Dendritic cell treated with granulocyte-macrophage colony-stimulating factor and Interleukin-4, amounts not matched to agents 40 ng/mL and 50 ng/mL, for 4 days (primary cell): Measurements from ENCODE around the gene FIS1.
A peak's percentile ranks its signal among the peaks of the same experiment; 100 is the strongest.
"Not testable (repeated sequence)": the region's sequence is repeated elsewhere in the genome, so short reads cannot be mapped to it uniquely, and the experiment has no call there.

ENCODE experiments used
- H3K27ac Mint-ChIP-seq: one replicate; pipeline ENCODE4 v1.8.0; 2022; ENCODE audit warnings: mild to moderate bottlenecking, mixed read lengths
- H3K27me3 Mint-ChIP-seq: one replicate; pipeline ENCODE4 v1.8.0; 2022; ENCODE audit warnings: mild to moderate bottlenecking, mixed read lengths
- H3K36me3 Mint-ChIP-seq: one replicate; pipeline ENCODE4 v1.8.0; 2022; ENCODE audit warnings: low read depth, mixed read lengths
- H3K4me1 Mint-ChIP-seq: one replicate; pipeline ENCODE4 v1.8.0; 2022; ENCODE audit warnings: low read depth, mixed read lengths
- H3K4me3 Mint-ChIP-seq: one replicate; pipeline ENCODE4 v1.8.0; 2022; ENCODE audit warnings: mild to moderate bottlenecking, moderate library complexity, mixed read lengths
- H3K9me3 Mint-ChIP-seq: one replicate; pipeline ENCODE4 v1.8.0; 2022; ENCODE audit warnings: mixed read lengths
- intact Hi-C: fragments of 100-400 bp; cut with micrococcal nuclease; formaldehyde crosslinking; loops from one replicate; pipeline ENCODE4 v1.15.0; 2022

Gene FIS1

GRCh38 chr7:101277155-101277554, 32.3 kb upstream of the FIS1 start:
- Mint-ChIP-seq H3K36me3 (no peaks in the 10 kb centered on the region), H3K4me1 (no peaks in the 10 kb centered on the region), H3K27ac (no peak overlapping the region), H3K4me3 (no peak overlapping the region), H3K9me3 (no peaks in the 10 kb centered on the region), H3K27me3 (peaks cover 37% of the 10 kb centered on the region)
- intact Hi-C loops = no loop called here

- no peaks in the 10 kb centered on the region for H3K9me3 Mint-ChIP-seq
- intact Hi-C loops = no loop called here
- H3K27me3 Mint-ChIP-seq = peaks cover 17% of the 10 kb centered on the region
- peaks cover 19% of the 10 kb centered on the region for H3K4me1 Mint-ChIP-seq
- H3K36me3 Mint-ChIP-seq = no peaks in the 10 kb centered on the region
- no peak overlapping the region for H3K27ac Mint-ChIP-seq
- no peak overlapping the region for H3K4me3 Mint-ChIP-seq
These were observed 28.3 kb upstream of the FIS1 start for GRCh38 chr7:101273206-101273605.

- Mint-ChIP-seq H3K4me1 (peaks cover 20% of the 10 kb centered on the region), H3K27me3 (peaks cover 10% of the 10 kb centered on the region), H3K4me3 (peak overlapping the region; percentile 42), H3K27ac (peak overlapping the region; percentile 82), H3K36me3 (no peaks in the 10 kb centered on the region), H3K9me3 (no peaks in the 10 kb centered on the region)
- intact Hi-C loops = no loop called here
These were observed 26.1 kb upstream of the FIS1 start for GRCh38 chr7:101271021-101271420.

- Mint-ChIP-seq H3K27me3 (peaks cover 10% of the 10 kb centered on the region), H3K9me3 (no peaks in the 10 kb centered on the region), H3K36me3 (no peaks in the 10 kb centered on the region), H3K4me1 (peaks cover 27% of the 10 kb centered on the region), H3K4me3 (no peak overlapping the region), H3K27ac (peak overlapping the region; percentile 30)
- intact Hi-C loops = no loop called here
These were observed 24.8 kb upstream of the FIS1 start for GRCh38 chr7:101269664-101270063.

- H3K4me3 Mint-ChIP-seq = no peak overlapping the region
- peaks cover 11% of the 10 kb centered on the region for H3K27me3 Mint-ChIP-seq
- no peak overlapping the region for H3K27ac Mint-ChIP-seq
- no peaks in the 10 kb centered on the region for H3K36me3 Mint-ChIP-seq
- H3K4me1 Mint-ChIP-seq = peaks cover 26% of the 10 kb centered on the region
- H3K9me3 Mint-ChIP-seq = no peaks in the 10 kb centered on the region
- intact Hi-C loops = no loop called here
These were observed 21.0 kb upstream of the FIS1 start for GRCh38 chr7:101265622-101266516.

GRCh38 chr7:101264102-101264706, 19.3 kb upstream of the FIS1 start:
- H3K36me3 Mint-ChIP-seq, intact Hi-C loops: not testable (repeated sequence)
- H3K27me3 Mint-ChIP-seq = peaks cover 11% of the 10 kb centered on the region

GRCh38 chr7:101258243-101258731, 13.4 kb upstream of the FIS1 start:
- H3K27me3 Mint-ChIP-seq = peaks cover 27% of the 10 kb centered on the region
- no peaks in the 10 kb centered on the region for H3K9me3 Mint-ChIP-seq
- no peaks in the 10 kb centered on the region for H3K36me3 Mint-ChIP-seq
- intact Hi-C loops = no loop called here
- H3K4me3 Mint-ChIP-seq = no peak overlapping the region
- H3K27ac Mint-ChIP-seq = no peak overlapping the region
- peaks cover 17% of the 10 kb centered on the region for H3K4me1 Mint-ChIP-seq

More at GRCh38 chr7:101264102-101264706, 19.3 kb upstream of the FIS1 start:
- H3K27ac Mint-ChIP-seq = peak overlapping the region; percentile 13
- not testable (repeated sequence) for H3K9me3 Mint-ChIP-seq, H3K4me3 Mint-ChIP-seq
- peaks cover 18% of the 10 kb centered on the region for H3K4me1 Mint-ChIP-seq

GRCh38 chr7:101255796-101256195, 10.9 kb upstream of the FIS1 start:
- peaks cover 18% of the 10 kb centered on the region for H3K27me3 Mint-ChIP-seq
- intact Hi-C loops = no loop called here
- peaks cover 8% of the 10 kb centered on the region for H3K36me3 Mint-ChIP-seq
- H3K9me3 Mint-ChIP-seq = no peaks in the 10 kb centered on the region
- no peak overlapping the region for H3K27ac Mint-ChIP-seq
- no peak overlapping the region for H3K4me3 Mint-ChIP-seq
- H3K4me1 Mint-ChIP-seq = peaks cover 28% of the 10 kb centered on the region

GRCh38 chr7:101253199-101253598, 8.3 kb upstream of the FIS1 start:
- intact Hi-C loops = not testable (repeated sequence)

GRCh38 chr7:101251871-101252659, 7.2 kb upstream of the FIS1 start:
- intact Hi-C loops = loop anchor here (1.0 kb wide), 1 partner anchor 8 kb away; no protein-coding TSS in a partner anchor
- Mint-ChIP-seq H3K4me1 (peaks cover 45% of the 10 kb centered on the region), H3K36me3 (peaks cover 42% of the 10 kb centered on the region), H3K27me3 (peaks cover 8% of the 10 kb centered on the region), H3K4me3 (peak overlapping the region; percentile 92), H3K9me3 (no peaks in the 10 kb centered on the region), H3K27ac (peak overlapping the region; percentile 87)

More at GRCh38 chr7:101253199-101253598, 8.3 kb upstream of the FIS1 start:
- Mint-ChIP-seq H3K27ac (peak overlapping the region; percentile 87), H3K27me3 (peaks cover 14% of the 10 kb centered on the region), H3K36me3 (peaks cover 31% of the 10 kb centered on the region), H3K4me1 (peaks cover 41% of the 10 kb centered on the region)
- H3K4me3 Mint-ChIP-seq, H3K9me3 Mint-ChIP-seq: not testable (repeated sequence)

- Mint-ChIP-seq H3K27me3 (peaks cover 4% of the 10 kb centered on the region), H3K4me3 (peak overlapping the region; percentile 92), H3K4me1 (peaks cover 44% of the 10 kb centered on the region), H3K27ac (no peak overlapping the region), H3K36me3 (peaks cover 51% of the 10 kb centered on the region), H3K9me3 (no peaks in the 10 kb centered on the region)
- intact Hi-C loops = no loop called here
These were observed 5.4 kb upstream of the FIS1 start for GRCh38 chr7:101250324-101250723.

GRCh38 chr7:101248276-101248675, 3.4 kb upstream of the FIS1 start:
- Mint-ChIP-seq H3K9me3 (no peaks in the 10 kb centered on the region), H3K27me3 (no peaks in the 10 kb centered on the region), H3K4me3 (no peak overlapping the region), H3K36me3 (peaks cover 62% of the 10 kb centered on the region), H3K4me1 (peaks cover 52% of the 10 kb centered on the region), H3K27ac (no peak overlapping the region)
- intact Hi-C loops = loop anchor here (5.0 kb wide), 1 partner anchor 34 kb away; no protein-coding TSS in a partner anchor

- Mint-ChIP-seq H3K36me3 (peaks cover 64% of the 10 kb centered on the region), H3K4me1 (peaks cover 54% of the 10 kb centered on the region), H3K27ac (peak overlapping the region; percentile 94), H3K4me3 (peak overlapping the region; percentile 97), H3K9me3 (no peaks in the 10 kb centered on the region), H3K27me3 (peaks cover 2% of the 10 kb centered on the region)
- intact Hi-C loops = loop anchor here (5.0 kb wide), 1 partner anchor 37 kb away; no protein-coding TSS in a partner anchor
These were observed 327 bp upstream of the FIS1 start for GRCh38 chr7:101245147-101245668.
